ENCODE data around the gene HLA-DRB1.
A peak's percentile ranks its signal among the peaks of the same experiment; 100 is the strongest.
"Not testable (repeated sequence)": the region's sequence is repeated elsewhere in the genome, so short reads cannot be mapped to it uniquely, and the experiment has no call there.

Gene HLA-DRB1

DNA sequence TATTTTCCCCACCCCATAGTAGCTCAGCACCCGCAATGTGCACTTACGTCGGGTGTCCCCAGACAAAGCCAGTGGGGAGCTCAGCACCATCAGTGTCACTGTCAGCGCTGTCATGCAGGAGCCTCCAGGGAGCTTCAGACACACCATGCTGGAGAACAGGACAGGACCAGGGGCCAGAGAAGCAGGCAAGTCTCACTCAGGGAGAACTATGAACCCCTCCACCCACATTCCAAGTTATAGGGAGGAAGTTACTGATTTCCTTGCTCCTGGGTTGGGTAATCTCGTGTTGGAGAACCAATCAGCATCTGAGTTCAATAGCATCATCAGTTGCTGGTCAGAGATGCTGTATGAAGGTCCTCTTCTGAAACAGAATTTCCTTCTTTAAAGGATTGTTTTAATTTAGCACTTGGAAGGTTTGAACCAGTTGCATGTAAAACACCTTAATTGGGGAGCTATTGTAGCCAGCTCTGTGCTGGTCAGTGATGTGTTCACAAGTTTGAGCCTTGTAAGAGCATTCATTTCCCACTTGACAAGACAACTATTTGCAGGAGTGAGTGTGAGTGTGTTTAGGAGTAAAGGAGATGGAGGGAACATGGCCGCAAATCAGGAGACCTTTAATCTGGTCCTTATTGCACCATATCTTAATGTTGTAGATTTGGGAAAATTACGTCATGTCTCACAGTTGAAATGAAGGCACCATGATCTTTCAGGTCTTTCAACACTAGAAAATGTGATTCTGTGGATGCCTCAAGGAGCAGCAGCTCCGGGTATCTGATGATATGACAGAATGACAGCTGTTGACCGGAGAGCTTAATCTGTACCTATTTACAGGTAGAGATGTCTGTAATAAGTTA is at the start of gene HLA-DRB1:
HLA-DRB1 (minus strand) TSS at position 253 of the 854 bp plus-strand sequence; CDS start at position 147, 106 bp downstream.
- DNase-seq (ENCODE audit: low spot score), result peak; percentile 50

DNA sequence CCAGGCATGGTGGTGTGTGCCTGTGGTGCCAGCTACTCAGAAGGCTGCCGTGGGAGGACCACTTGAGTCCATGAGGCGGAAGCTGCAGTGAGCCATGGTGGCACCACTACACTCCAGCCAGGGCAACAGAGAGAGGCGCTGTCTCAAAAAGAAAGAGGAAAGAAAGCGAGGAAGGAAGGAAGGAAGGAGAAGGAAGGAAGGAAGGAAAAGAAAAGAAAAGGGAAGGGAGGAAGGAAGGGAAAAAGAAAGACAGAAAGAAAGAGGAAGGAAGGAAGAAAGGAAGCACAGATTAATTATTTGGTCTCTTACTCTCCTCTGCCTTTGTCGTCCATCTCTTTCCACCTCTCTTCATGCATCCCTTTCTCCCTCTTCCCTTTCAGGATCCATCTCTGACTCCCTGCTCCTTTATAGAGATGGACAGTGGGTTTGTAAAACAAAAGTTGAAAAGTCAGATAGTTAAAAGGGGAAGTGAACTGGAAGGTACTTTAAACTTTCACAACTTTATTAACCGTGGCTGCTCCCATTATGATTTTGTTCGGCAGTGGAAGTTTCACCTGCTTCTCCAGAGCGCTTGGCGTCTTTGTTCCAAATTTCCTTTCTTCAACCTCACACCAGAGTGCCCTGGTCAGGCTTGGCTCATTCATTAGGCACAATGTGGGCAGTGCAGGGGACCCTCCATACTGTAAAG is 49.0 kb upstream of the HLA-DRB1 start:
- no peak for DNase-seq (ENCODE audit: low spot score)

- DNase-seq (ENCODE audit: low spot score), result no peak
These were observed 48.2 kb upstream of the HLA-DRB1 start for GRCh38 chr6:32637883-32638282.

DNA sequence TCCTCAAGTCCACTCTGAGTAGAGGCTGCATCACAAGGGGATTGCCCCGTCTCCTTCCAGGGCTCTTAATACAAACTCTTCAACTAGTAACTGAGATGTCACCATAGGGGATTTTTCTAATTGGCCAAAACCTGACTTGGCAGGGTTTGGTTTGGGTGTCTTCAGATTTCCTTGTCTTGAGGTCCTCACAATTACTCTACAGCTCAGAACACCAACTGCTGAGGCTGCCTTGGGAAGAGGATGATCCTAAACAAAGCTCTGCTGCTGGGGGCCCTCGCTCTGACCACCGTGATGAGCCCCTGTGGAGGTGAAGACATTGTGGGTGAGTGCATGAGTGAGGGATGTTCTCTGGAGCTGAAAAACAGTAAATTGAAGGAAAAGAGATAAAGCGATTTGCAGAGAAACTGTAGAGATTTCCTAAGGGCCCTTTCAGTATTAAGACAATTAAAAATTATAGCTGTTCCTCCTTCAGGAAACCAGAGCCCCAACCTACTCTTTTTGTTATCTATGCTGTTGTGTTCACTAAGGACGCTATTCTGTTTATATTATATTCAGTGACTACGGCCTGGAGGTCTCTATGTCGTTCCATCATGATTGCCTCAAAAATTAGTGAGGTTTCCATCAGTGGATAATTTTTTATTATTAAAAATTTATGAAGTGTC is 47.7 kb upstream of the HLA-DRB1 start, which contains the start of gene HLA-DQA1:
HLA-DQA1 (plus strand) TSS at position 188 of the 662 bp plus-strand sequence; CDS start at position 241, 53 bp downstream.
- DNase-seq (ENCODE audit: low spot score), result peak; percentile 57

DNA sequence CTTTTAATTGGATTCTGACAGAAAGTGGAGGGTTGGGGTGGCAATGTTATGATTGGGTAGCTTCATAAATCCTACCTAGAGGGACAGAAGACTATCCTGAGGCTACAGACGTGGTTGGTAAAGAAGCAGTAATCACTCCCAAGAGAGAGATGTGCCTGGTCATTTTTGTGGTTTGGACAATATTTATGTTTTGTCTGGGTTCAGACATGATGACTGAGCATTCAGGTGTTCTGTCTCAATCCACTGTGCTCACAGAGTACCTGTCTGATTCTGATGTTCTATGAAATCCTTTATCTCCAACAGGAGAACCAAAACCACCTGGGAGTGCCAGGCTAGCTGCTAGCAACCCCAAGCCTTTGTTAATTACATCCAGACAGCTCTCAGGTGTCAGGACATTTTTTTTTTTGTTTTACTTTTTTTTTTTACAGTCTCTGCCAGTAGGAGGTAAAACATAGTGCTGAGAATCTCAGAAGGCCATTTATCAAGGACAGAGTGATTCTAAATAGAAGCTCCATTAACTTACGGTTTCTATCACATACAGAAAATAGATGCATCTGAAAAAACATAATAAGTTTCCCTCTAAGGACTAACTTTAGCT is 46.0 kb upstream of the HLA-DRB1 start:
- no peak for DNase-seq (ENCODE audit: low spot score)

DNA sequence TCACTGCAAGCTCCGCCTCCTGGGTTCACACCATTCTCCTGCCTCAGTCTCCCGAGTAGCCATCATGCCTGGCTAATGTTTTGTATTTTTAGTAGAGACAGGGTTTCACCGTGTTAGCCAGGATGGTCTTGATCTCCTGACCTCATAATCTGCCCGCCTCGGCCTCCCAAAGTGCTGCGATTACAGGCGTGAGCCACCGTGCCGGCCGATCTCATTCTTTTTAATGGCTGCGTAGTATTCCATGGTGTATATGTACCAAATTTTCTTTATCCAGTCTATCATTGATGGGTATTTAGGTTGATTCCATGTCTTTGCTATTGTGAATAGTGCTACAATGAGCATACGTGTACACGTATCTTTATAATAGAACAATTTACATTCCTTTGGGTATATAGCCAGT is 40.1 kb upstream of the HLA-DRB1 start:
- not testable (repeated sequence) for DNase-seq (ENCODE audit: low spot score)

- peak; percentile 24 for DNase-seq (ENCODE audit: low spot score)
These were observed 38.2 kb upstream of the HLA-DRB1 start for GRCh38 chr6:32627831-32628230.

DNA sequence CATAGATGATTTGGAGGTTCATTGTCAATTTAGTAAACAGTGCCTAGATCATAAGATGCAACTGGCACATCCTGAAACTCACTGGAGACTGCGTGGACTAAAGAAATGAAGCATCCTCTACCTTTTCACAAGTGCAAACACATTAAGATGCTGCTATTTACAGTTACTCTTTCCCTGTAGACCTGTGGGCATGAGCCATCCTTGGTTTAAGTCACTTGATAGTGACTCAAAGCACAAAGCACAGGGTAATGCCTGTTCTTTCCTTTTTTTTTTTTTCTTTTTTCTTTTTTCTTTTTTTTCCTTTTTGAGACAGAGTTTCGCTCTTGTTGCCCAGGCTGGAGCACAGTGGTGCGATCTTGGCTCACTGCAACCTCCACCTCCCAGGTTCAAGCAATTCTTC is 37.6 kb upstream of the HLA-DRB1 start:
- no peak for DNase-seq (ENCODE audit: low spot score)

GRCh38 chr6:32625137-32625536 is 35.5 kb upstream of the HLA-DRB1 start:
- no peak for DNase-seq (ENCODE audit: low spot score)

DNA sequence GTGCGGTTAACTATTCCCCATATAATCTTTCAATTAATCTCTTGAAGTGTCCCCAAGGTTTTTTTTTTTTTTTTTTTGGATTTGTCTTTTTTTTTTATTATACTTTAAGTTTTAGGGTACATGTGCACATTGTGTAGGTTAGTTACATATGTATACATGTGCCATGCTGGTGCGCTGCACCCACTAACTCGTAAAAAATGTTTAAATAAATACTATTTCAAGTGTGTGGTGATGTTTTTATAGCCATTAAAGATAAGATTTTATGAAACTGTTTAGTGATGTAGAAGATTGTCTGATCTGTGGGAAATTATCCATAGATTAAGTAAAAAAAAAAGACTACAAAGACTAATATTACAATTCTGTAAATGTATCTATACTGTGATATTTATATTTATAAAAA is 34.9 kb upstream of the HLA-DRB1 start:
- no peak for DNase-seq (ENCODE audit: low spot score)

GRCh38 chr6:32623693-32624092 is 34.0 kb upstream of the HLA-DRB1 start:
- DNase-seq (ENCODE audit: low spot score), result no peak

- peak; percentile 80 for DNase-seq (ENCODE audit: low spot score)
These were observed 33.1 kb upstream of the HLA-DRB1 start for GRCh38 chr6:32622545-32623401.

DNA sequence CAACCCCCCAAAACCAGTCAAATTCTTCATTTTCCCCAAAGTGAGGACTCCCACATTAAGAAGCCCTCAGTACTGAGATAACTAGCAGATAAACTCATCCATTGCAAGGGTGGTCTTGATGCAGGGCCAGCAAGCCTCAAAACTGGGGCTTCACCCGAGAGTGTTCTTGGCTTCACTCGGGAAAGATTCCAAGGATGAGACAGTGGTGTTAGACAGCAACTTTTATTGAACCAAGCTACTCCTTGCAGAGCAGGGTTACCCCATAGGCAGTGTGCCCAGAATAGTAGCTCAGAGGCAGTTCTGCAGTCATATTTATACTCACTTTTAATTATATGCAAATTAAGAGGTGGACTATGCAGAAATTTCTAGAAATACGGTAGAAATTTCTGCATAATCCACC is 31.7 kb upstream of the HLA-DRB1 start:
- DNase-seq (ENCODE audit: low spot score), result no peak

DNA sequence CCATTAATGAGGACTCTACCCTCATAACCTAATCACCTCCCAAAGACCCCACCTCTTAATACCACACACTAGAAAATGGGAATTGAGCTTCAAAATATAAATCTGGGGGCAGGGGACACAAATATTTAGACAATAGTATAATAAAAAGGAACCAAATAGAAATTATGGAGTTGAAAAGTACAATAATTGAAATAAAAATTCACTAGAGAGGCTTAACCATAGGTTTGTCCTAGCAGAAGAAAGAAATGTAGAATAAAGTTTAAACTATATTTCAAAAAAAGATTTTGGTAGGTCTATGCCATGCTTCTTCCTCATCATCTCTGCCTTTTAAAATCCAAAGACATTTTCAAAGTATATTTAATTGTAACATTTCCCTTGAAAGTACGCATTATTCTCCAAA is 28.1 kb upstream of the HLA-DRB1 start:
- DNase-seq (ENCODE audit: low spot score), result no peak

GRCh38 chr6:32615885-32616532 is 26.4 kb upstream of the HLA-DRB1 start:
- no peak for DNase-seq (ENCODE audit: low spot score)

GRCh38 chr6:32614366-32615081 is 24.9 kb upstream of the HLA-DRB1 start:
- no peak for DNase-seq (ENCODE audit: low spot score)

DNA sequence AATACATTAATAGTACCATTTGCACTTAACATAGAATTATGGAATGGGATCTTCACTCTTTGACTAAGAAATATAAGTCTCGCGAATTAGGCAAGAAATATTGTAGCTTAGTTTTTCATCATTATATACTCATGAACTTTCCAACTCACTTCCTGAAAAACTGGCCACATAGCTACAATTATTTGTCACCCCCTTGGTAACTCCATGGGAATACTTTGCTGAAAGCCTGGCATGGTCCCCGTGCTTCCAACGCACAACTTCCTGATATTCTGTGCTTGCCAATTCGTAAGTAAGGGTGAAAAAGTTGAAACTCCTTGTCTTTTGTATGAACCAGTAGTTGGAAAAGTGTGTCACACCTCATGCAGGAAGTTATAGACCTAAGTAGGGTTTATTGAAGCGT is 23.8 kb upstream of the HLA-DRB1 start:
- no peak for DNase-seq (ENCODE audit: low spot score)

DNA sequence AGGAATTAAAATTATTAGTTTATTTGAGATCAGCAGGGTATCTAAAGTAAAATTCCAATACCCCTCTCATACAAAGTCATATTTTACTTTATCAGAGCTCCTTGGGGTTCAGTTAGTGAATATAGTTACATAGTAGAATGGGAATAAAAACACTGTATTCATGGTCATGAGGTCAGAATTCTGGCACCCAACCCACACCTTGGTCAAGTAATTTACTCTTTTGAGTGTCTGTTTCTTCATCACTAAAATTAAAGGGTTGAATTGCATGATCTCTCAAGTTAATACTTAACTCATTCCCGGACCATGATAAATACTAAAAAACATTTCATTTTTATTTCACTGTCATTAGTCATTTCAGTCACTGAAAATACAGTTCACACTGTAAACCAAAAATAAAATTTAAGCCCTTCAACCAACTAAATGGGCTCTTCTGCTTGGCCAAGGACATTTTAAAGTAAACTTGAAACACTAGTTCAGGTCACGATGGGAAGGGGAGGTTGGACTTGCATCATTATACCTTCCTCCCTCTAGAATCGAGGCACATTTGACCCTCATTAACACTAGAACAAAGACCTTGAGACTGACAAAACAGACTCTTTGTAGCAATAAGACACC is 21.1 kb upstream of the HLA-DRB1 start:
- DNase-seq (ENCODE audit: low spot score), result no peak

Data from CD4-positive, alpha-beta T cell treated with Interleukin-15 for 4 hours (primary cell).